Measurements from ENCODE around the gene WDR33.

DNA sequence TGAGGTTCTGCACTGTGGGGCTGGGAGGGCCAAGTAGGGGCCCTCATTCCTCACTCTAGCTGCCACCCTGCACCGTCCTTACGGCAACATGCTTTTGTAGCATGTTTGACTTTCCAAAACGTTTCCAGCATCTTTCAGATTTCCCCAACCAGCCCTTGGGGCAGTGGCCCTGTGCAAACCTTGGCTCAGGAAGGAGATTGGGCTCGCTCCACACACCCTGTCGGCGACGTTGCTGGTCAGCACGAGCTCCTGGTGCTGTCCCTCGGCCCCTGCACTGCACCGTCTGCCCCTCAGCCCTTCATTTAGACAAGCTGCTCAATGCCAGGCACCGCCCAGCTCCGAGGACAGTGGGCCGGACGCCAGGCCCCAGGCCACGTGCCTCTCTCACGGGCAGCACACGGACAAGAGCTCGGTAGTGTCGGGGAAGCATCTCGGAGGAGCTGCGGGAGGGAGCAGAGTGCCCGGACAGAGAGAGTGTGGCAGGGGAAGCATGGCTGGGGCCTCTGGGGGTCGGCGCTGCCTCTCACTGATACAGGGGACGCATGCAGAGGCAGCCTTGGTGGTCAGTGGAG, 158.1 kb downstream of the WDR33 start:
- TF ChIP-seq POLR2A (IDR thresholded peaks at IDR 0.05; ENCODE audit: low read depth, low read length) (no peak), POLR2AphosphoS5 (IDR thresholded peaks at IDR 0.05; ENCODE audit: low read depth, low read length) (no peak), TAF1 (IDR thresholded peaks at IDR 0.05; ENCODE audit: low read depth, low read length) (no peak)
